Measurements from ENCODE around the gene PLXNA4. TPM values are rescaled to one million over a fixed set of nuclear protein-coding genes. Genes with fewer than 3 reads are reported as not detected.

The PLXNA4 gene
- total and polyA plus RNA-seq, 9 of the 15 experiments (the other 6 are each of a cell fraction or from before 2014, with no cell fraction given), result under 0.01 to 0.09 TPM; not detected in 7

GRCh38 chr7:132377703-132378584, 198.3 kb downstream of the PLXNA4 start:
- H3K4me1 ChIP-seq (replicated peaks in 1 of 2; ENCODE audit: control insufficient read depth in 2 of 2, insufficient read depth in 2 of 2, low read length in 2 of 2), result no peaks in the 10 kb centered on the region
- no peaks in the 10 kb centered on the region for H3K79me2 ChIP-seq (ENCODE audit: control insufficient read depth, insufficient read depth, low read length)
- no peak overlapping the region for H3K4me3 ChIP-seq
- intact Hi-C loops (cut with micrococcal nuclease), result no loop called here
- ChIA-PET POLR2A (no interaction called here), CTCF (ENCODE audit: low intra/inter-chr PET ratio) (no interaction called here)
- FAIRE-seq (no peak), ATAC-seq (no peak), DNase-seq (ENCODE audit: extremely low read depth in 1 of 4, low spot score in 3 of 4) (no peak)
- H3K27me3 ChIP-seq (ENCODE audit: control insufficient read depth in 2 of 2, insufficient read depth in 2 of 2, low read length in 2 of 2), result no peaks in the 10 kb centered on the region
- H3K9me1 ChIP-seq (ENCODE audit: control insufficient read depth, insufficient read depth, low read length), result no peaks in the 10 kb centered on the region
- H3K4me2 ChIP-seq (ENCODE audit: insufficient read depth, low read length), result no peak overlapping the region
- no TSS peak for BruUV-seq (replicated peaks)
- no peaks in the 10 kb centered on the region for H4K20me1 ChIP-seq (replicated peaks; ENCODE audit: control insufficient read depth, insufficient read depth, low read length)
- H3K36me3 ChIP-seq (ENCODE audit: control insufficient read depth, insufficient read depth, low read length), result no peaks in the 10 kb centered on the region
- no peak overlapping the region for H3K9ac ChIP-seq (ENCODE audit: insufficient read depth in 1 of 2, low read depth in 2 of 2, low read length in 2 of 2)
- 1% methylated on average over 8 of the region's 8 CpGs for WGBS (ENCODE audit: insufficient coverage, low coverage, missing lambda C conversion rate)
- H3K9me3 ChIP-seq (replicated peaks; ENCODE audit: control insufficient read depth, insufficient read depth, low read depth, low read length), result no peaks in the 10 kb centered on the region
- no peak overlapping the region for H2AFZ ChIP-seq (ENCODE audit: low read depth, low read length)
- in situ Hi-C loops (cut with MboI), result no loop called here
- H3K27ac ChIP-seq (ENCODE audit: extremely low read depth, low read depth, low read length), result no peak overlapping the region
- no peak for TF ChIP-seq PBX2 (CRISPR knock-in tag; IDR thresholded peaks at IDR 0.05; ENCODE audit: low read depth)
- no peak for TF ChIP-seq PBX2 (tag; conservative IDR thresholded peaks at IDR 0.05; ENCODE audit: low read depth)
- no peak for TF ChIP-seq RBM15 (IDR thresholded peaks at IDR 0.05; ENCODE audit: insufficient read depth, low read length)
- TF ChIP-seq ZNF121 (CRISPR knock-in tag; conservative IDR thresholded peaks at IDR 0.05), result no peak
- no peak for TF ChIP-seq TRIM25 (IDR thresholded peaks at IDR 0.05; ENCODE audit: borderline replicate concordance)
- TF ChIP-seq MCM3 (IDR thresholded peaks at IDR 0.05), result no peak
- TF ChIP-seq SMARCA4 (IDR thresholded peaks at IDR 0.05), result no peak
- no peak for TF ChIP-seq SIN3B (IDR thresholded peaks at IDR 0.05; ENCODE audit: low read depth)
- no peak for TF ChIP-seq SAP30 (IDR thresholded peaks at IDR 0.05; ENCODE audit: borderline replicate concordance, insufficient read depth, low read depth, low read length, poor library complexity, severe bottlenecking)
- no peak for TF ChIP-seq HCFC1 (IDR thresholded peaks at IDR 0.05; ENCODE audit: low read depth, low read length)
- no peak for TF ChIP-seq E4F1 (CRISPR knock-in tag; IDR thresholded peaks at IDR 0.05; ENCODE audit: borderline replicate concordance)
- TF ChIP-seq ATF2 (CRISPR knock-in tag; IDR thresholded peaks at IDR 0.05), result no peak
- TF ChIP-seq ZNF239 (CRISPR knock-in tag; IDR thresholded peaks at IDR 0.05), result no peak
- TF ChIP-seq SPI1 (IDR thresholded peaks at IDR 0.05; ENCODE audit: borderline replicate concordance, low read depth, low read length), result no peak
